Panc1 (cell line): Measurements from ENCODE around the gene GRIP1.

Experiments
- POLR2AphosphoS5 ChIP-seq: IDR thresholded peaks from 2 replicates; pipeline ENCODE4 v1.6.1; 2012; ENCODE audit warnings: mild to moderate bottlenecking, low read depth, low read length, moderate library complexity
- TF ChIP-seq, protein P1 (sequence below): fragments of 450-650 bp; IDR thresholded peaks from 2 replicates; pipeline ENCODE4 v1.5.1; 2017; ENCODE audit warnings: mild to moderate bottlenecking

DNA sequence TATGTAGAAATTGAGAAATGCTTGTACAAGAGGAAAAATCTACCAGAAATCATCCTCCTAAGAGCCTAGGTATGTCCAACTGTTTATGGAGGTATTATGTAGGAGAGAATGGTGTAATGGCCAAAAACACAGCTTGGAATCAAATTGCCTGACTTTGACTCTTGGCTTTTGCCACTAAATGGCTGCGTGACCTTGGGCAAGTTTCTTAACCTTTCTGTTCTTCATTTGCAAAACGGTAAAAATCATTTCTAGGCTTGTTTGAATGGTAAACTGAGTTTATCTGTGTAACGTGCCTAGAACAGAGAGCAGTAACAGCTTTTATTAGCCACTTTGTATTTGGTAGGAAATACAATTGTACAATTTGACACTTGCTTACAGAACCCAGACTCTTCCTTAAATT, 4.9 kb upstream of the GRIP1 start:
- TF ChIP-seq, protein P1, sequence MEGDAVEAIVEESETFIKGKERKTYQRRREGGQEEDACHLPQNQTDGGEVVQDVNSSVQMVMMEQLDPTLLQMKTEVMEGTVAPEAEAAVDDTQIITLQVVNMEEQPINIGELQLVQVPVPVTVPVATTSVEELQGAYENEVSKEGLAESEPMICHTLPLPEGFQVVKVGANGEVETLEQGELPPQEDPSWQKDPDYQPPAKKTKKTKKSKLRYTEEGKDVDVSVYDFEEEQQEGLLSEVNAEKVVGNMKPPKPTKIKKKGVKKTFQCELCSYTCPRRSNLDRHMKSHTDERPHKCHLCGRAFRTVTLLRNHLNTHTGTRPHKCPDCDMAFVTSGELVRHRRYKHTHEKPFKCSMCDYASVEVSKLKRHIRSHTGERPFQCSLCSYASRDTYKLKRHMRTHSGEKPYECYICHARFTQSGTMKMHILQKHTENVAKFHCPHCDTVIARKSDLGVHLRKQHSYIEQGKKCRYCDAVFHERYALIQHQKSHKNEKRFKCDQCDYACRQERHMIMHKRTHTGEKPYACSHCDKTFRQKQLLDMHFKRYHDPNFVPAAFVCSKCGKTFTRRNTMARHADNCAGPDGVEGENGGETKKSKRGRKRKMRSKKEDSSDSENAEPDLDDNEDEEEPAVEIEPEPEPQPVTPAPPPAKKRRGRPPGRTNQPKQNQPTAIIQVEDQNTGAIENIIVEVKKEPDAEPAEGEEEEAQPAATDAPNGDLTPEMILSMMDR = no peak
- TF ChIP-seq POLR2AphosphoS5 = no peak
